OCI-LY7 (cell line): ENCODE data around the gene OR1L6. TPM values are rescaled to one million over a fixed set of nuclear protein-coding genes. Genes with fewer than 3 reads are reported as not detected.

Experiments used
- BruUV-seq: library from RNA; stranded (reverse); fragments of 400-500 nt; replicated peaks from 2 replicates; lab custom pipeline; 2021; lab: Mats Ljungman, UMichigan
- CTCF ChIA-PET: fragments of 300-600 bp; sonication (Branson Sonifier 250); formaldehyde crosslinking; loops from one replicate; lab custom pipeline; 2022; ENCODE audit warnings: antibody characterized with exemption; ENCODE audit not compliant: unreplicated experiment; lab: Charles Lee
- POLR2A ChIA-PET: fragments of 300-600 bp; sonication (Branson Sonifier 250); formaldehyde crosslinking; loops from one replicate; lab custom pipeline; 2022; ENCODE audit warnings: antibody characterized with exemption; lab: Charles Lee
- DNase-seq: peaks from one replicate; pipeline ENCODE4 v3.0.0-alpha.2; 2015; ENCODE audit warnings: low spot score
- H2AFZ ChIP-seq: fragments of 200-600 bp; sonication (generic), shearing (Covaris generic); 2 replicates; pipeline ENCODE4 v1.6.1; 2014; ENCODE audit warnings: mild to moderate bottlenecking, antibody characterized with exemption, low read length, moderate library complexity
- H3K27ac ChIP-seq: fragments of 200-600 bp; sonication (generic); 2 replicates; pipeline ENCODE4 v1.5.1; 2014; ENCODE audit warnings: mixed run types, low read depth, mild to moderate bottlenecking, moderate library complexity, low read length, inconsistent platforms; ENCODE audit not compliant: poor library complexity, severe bottlenecking
- H3K36me3 ChIP-seq: fragments of 200-600 bp; sonication (generic); 2 replicates; pipeline ENCODE4 v1.6.1; 2014; ENCODE audit warnings: mild to moderate bottlenecking, antibody characterized with exemption, low read length, moderate library complexity, mixed read lengths; ENCODE audit not compliant: insufficient read depth
- H3K4me1 ChIP-seq: fragments of 200-600 bp; sonication (generic); 2 replicates; pipeline ENCODE4 v1.5.1; 2014; ENCODE audit warnings: mild to moderate bottlenecking, low read length; ENCODE audit not compliant: insufficient read depth, poor library complexity, severe bottlenecking
- H3K4me2 ChIP-seq: fragments of 200-600 bp; sonication (generic); 2 replicates; pipeline ENCODE4 v1.6.1; 2014; ENCODE audit warnings: mild to moderate bottlenecking, low read length
- H3K4me3 ChIP-seq: fragments of 200-600 bp; sonication (generic); 2 replicates; pipeline ENCODE4 v1.5.1; 2014; ENCODE audit warnings: mild to moderate bottlenecking, low read depth, low read length; ENCODE audit not compliant: poor library complexity, severe bottlenecking
- H3K79me2 ChIP-seq: fragments of 200-600 bp; sonication (generic); 2 replicates; pipeline ENCODE4 v1.6.1; 2016; ENCODE audit warnings: low read depth, mild to moderate bottlenecking, low read length, moderate library complexity, mixed read lengths; ENCODE audit not compliant: insufficient read depth
- H3K9me2 ChIP-seq: fragments of 200-600 bp; sonication (generic); 2 replicates; pipeline ENCODE4 v1.6.1; 2016; ENCODE audit warnings: mild to moderate bottlenecking, low read length, mixed read lengths; ENCODE audit not compliant: insufficient read depth
- H3K9me3 ChIP-seq: fragments of 200-600 bp; sonication (generic); 2 replicates; pipeline ENCODE4 v1.6.1; 2014; ENCODE audit warnings: mild to moderate bottlenecking, mixed run types, low read length, mixed read lengths
- H4K20me1 ChIP-seq: fragments of 200-600 bp; sonication (generic); 2 replicates; pipeline ENCODE4 v1.6.1; 2014; ENCODE audit warnings: mild to moderate bottlenecking, antibody characterized with exemption, low read length, moderate library complexity, mixed read lengths; ENCODE audit not compliant: insufficient read depth
- EZH2phosphoT487 ChIP-seq: fragments of 200-600 bp; sonication (generic); IDR thresholded peaks from 2 replicates; pipeline ENCODE4 v1.6.1; 2018; ENCODE audit warnings: low read depth, borderline replicate concordance, mild to moderate bottlenecking, mixed run types, antibody characterized with exemption, low read length, moderate library complexity, mixed read lengths
- intact Hi-C: fragments of 100-400 bp; cut with micrococcal nuclease; formaldehyde crosslinking; loops from one replicate; pipeline ENCODE4 v1.10.0; 2022; ENCODE audit not compliant: unreplicated experiment
- total RNA-seq, 2 experiments: library from RNA; depleted of rRNA in 1 of 2; stranded (reverse); fragments of >200 nt in 1 of 2; shearing (Covaris generic) in 1 of 2; gene quantifications; 2 replicates each; pipeline ENCODE4 v1.2.3, GENCODE V29; 2014 to 2022
- TF ChIP-seq, protein P1 (sequence below): fragments of 200-600 bp; sonication (generic); conservative IDR thresholded peaks from 2 replicates; pipeline ENCODE4 v1.5.1; 2014; ENCODE audit warnings: mild to moderate bottlenecking, antibody characterized with exemption, low read length, moderate library complexity, mixed read lengths

The OR1L6 gene
- total RNA-seq, 2 experiments from 2014 or later = not detected

DNA sequence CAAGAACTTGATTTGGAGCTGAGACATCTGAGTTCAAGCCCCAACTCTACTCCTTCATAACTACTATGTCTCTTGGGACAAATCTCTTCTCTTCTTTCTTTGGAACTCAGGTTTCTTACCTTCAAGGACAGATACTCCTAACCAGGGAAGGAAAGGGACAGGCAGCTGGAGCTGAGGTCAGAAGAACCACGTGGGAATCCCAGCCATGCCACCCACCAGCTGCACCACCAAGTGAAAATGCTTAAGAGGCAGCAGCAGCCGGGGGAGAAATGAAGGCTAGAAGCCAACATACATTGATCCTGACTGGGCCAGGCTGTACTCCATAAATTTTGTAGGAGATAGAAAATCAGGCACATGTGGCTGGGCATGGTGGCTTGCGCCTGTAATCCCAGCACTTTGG lies 37.1 kb downstream of the OR1L6 start:
- Histone ChIP-seq H3K4me3 (no peak overlapping the region), H3K27ac (no peak overlapping the region), H3K4me2 (no peak overlapping the region), H3K79me2 (no peaks in the 10 kb centered on the region), H2AFZ (no peak overlapping the region), H4K20me1 (no peaks in the 10 kb centered on the region), H3K4me1 (no peaks in the 10 kb centered on the region), H3K9me2 (no peaks in the 10 kb centered on the region), H3K9me3 (no peaks in the 10 kb centered on the region), H3K36me3 (no peaks in the 10 kb centered on the region)
- ChIA-PET POLR2A (no interaction called here), CTCF (no interaction called here)
- BruUV-seq = no TSS peak
- intact Hi-C loops = no loop called here
- TF ChIP-seq EZH2phosphoT487 = no peak
- TF ChIP-seq, protein P1, sequence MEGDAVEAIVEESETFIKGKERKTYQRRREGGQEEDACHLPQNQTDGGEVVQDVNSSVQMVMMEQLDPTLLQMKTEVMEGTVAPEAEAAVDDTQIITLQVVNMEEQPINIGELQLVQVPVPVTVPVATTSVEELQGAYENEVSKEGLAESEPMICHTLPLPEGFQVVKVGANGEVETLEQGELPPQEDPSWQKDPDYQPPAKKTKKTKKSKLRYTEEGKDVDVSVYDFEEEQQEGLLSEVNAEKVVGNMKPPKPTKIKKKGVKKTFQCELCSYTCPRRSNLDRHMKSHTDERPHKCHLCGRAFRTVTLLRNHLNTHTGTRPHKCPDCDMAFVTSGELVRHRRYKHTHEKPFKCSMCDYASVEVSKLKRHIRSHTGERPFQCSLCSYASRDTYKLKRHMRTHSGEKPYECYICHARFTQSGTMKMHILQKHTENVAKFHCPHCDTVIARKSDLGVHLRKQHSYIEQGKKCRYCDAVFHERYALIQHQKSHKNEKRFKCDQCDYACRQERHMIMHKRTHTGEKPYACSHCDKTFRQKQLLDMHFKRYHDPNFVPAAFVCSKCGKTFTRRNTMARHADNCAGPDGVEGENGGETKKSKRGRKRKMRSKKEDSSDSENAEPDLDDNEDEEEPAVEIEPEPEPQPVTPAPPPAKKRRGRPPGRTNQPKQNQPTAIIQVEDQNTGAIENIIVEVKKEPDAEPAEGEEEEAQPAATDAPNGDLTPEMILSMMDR = no peak
- no peak for DNase-seq

DNA sequence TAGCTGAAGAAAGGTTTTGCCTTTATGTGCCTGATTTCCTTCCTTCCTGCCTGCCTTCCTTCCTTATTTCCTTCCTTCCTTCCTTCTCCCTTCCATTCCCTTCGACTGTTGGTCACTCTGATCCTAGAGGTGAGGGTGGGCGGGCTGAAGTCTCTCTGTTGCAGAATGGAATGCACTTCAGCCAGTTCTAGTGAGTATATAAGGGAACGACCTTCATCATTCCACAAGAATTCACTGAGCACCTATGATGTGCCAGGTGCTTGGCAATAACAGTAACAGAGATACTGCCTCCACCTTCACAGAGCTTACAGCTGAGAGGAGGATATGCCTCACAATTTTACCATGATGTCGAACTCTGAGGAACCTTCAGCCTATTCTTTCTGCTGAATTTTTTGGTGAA lies 37.9 kb downstream of the OR1L6 start:
- Histone ChIP-seq H3K4me2 (no peak overlapping the region), H3K4me3 (no peak overlapping the region), H3K79me2 (no peaks in the 10 kb centered on the region), H3K9me2 (no peaks in the 10 kb centered on the region), H2AFZ (no peak overlapping the region), H4K20me1 (no peaks in the 10 kb centered on the region), H3K9me3 (no peaks in the 10 kb centered on the region), H3K36me3 (no peaks in the 10 kb centered on the region), H3K27ac (no peak overlapping the region), H3K4me1 (no peaks in the 10 kb centered on the region)
- TF ChIP-seq EZH2phosphoT487 = no peak
- TF ChIP-seq, protein P1 = no peak
- ChIA-PET CTCF (no interaction called here), POLR2A (no interaction called here)
- BruUV-seq = no TSS peak
- no peak for DNase-seq
- intact Hi-C loops = no loop called here

DNA sequence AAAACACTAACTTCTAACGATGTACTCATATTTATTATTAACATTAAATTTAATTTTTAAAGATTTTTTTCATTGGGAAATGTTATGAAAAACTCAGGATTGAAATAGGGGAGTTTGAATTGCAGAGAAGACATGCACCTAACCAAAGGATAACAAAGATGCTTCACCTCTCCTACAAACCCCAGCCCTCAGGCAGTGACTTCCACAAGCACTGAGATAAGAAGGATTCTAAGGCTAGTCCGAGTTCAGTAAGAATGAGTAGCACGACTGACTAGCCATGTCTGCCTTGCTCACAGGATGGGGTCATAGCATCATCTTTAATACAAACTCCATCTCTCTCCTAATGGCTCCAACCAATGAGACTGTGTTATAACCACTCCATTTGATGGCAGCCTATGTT lies 39.6 kb downstream of the OR1L6 start:
- Histone ChIP-seq H3K4me2 (no peak overlapping the region), H3K4me3 (no peak overlapping the region), H3K4me1 (no peaks in the 10 kb centered on the region), H2AFZ (no peak overlapping the region), H3K9me2 (no peaks in the 10 kb centered on the region), H3K36me3 (no peaks in the 10 kb centered on the region), H4K20me1 (no peaks in the 10 kb centered on the region), H3K27ac (no peak overlapping the region), H3K9me3 (no peaks in the 10 kb centered on the region), H3K79me2 (no peaks in the 10 kb centered on the region)
- BruUV-seq = no TSS peak
- intact Hi-C loops = no loop called here
- DNase-seq = no peak
- POLR2A ChIA-PET = no interaction called here
- TF ChIP-seq, protein P1 = no peak
- TF ChIP-seq EZH2phosphoT487 = no peak
- CTCF ChIA-PET = no interaction called here
